Panc1 (cell line): ENCODE measurements around the gene NLRP6. TPM values are rescaled to one million over a fixed set of nuclear protein-coding genes. Genes with fewer than 3 reads are reported as not detected.
"Not testable (repeated sequence)": the region's sequence is repeated elsewhere in the genome, so short reads cannot be mapped to it uniquely, and the experiment has no call there.

Experiments
- ATAC-seq: fragments of 200-7000 bp; cut with Tn5 transposase; 2 replicates; pipeline ENCODE4 v1.9.1; 2020; ENCODE audit warnings: mild to moderate bottlenecking, moderate library complexity
- BruUV-seq: library from RNA; stranded (reverse); fragments of 400-500 nt; replicated peaks from 2 replicates; lab custom pipeline; 2021; lab: Mats Ljungman, UMichigan
- CTCF ChIA-PET: fragments of 300-600 bp; sonication (Branson Sonifier 250); formaldehyde crosslinking; loops from one replicate; lab custom pipeline; 2022; ENCODE audit warnings: antibody characterized with exemption; lab: Charles Lee
- POLR2A ChIA-PET: fragments of 300-600 bp; sonication (Branson Sonifier 250); formaldehyde crosslinking; loops from one replicate; lab custom pipeline; 2022; ENCODE audit warnings: antibody characterized with exemption; lab: Charles Lee
- DNase-seq: peaks from one replicate; pipeline ENCODE4 v3.0.0-alpha.2; 2010; ENCODE audit warnings: low read depth, low spot score
- H3K27ac ChIP-seq: 2 replicates; pipeline ENCODE4 v1.5.1; 2011; ENCODE audit warnings: mild to moderate bottlenecking, low read length, inconsistent platforms
- H3K27me3 ChIP-seq: fragments of 200-500 bp; sonication (Bioruptor generic); 2 replicates; pipeline ENCODE4 v1.6.0; 2014; ENCODE audit warnings: low read length, inconsistent platforms; ENCODE audit not compliant: control insufficient read depth, insufficient read depth
- H3K36me3 ChIP-seq: fragments of 200-500 bp; sonication (Bioruptor generic); 2 replicates; pipeline ENCODE4 v1.5.1; 2014; ENCODE audit warnings: inconsistent platforms, mild to moderate bottlenecking, low read length, moderate library complexity; ENCODE audit not compliant: control insufficient read depth, insufficient read depth
- H3K4me1 ChIP-seq: 2 replicates; pipeline ENCODE4 v1.5.1; 2011; ENCODE audit warnings: inconsistent platforms, mild to moderate bottlenecking, low read length, moderate library complexity; ENCODE audit not compliant: control insufficient read depth, insufficient read depth
- H3K4me3 ChIP-seq, 2 experiments: 2 replicates each; pipeline ENCODE4 v1.5.1; 2011 to 2012; ENCODE audit warnings: low read depth in 2 of 2, low read length in 2 of 2, mild to moderate bottlenecking in 2 of 2, inconsistent platforms in 1 of 2, moderate library complexity in 1 of 2
- H3K9me3 ChIP-seq: fragments of 200-500 bp; sonication (Bioruptor generic); 2 replicates; pipeline ENCODE4 v1.5.1; 2014; ENCODE audit warnings: low read depth, mild to moderate bottlenecking, inconsistent platforms, low read length, moderate library complexity; ENCODE audit not compliant: control insufficient read depth, insufficient read depth
- POLR2AphosphoS5 ChIP-seq: IDR thresholded peaks from 2 replicates; pipeline ENCODE4 v1.6.1; 2012; ENCODE audit warnings: mild to moderate bottlenecking, low read depth, low read length, moderate library complexity
- SIN3A ChIP-seq: IDR thresholded peaks from 2 replicates; pipeline ENCODE4 v1.6.1; 2012; ENCODE audit warnings: low read depth, mild to moderate bottlenecking, low read length, moderate library complexity, borderline replicate concordance; ENCODE audit not compliant: insufficient read depth
- TCF7L2 ChIP-seq: IDR thresholded peaks from 2 replicates; pipeline ENCODE4 v1.6.1; 2011; ENCODE audit warnings: mild to moderate bottlenecking, low read depth, low read length, inconsistent platforms
- in situ Hi-C: cut with HindIII; loops from 2 replicates; pipeline ENCODE4 v1.10.0; 2016; ENCODE audit warnings: low sequenced_read_pairs, low pct_unique_long_range_greater_than_20kb
- intact Hi-C: fragments of 100-400 bp; cut with micrococcal nuclease; formaldehyde crosslinking; loops from one replicate; pipeline ENCODE4 v1.10.0; 2022; ENCODE audit not compliant: unreplicated experiment
- total RNA-seq: library from RNA; stranded (reverse); gene quantifications from one replicate; pipeline ENCODE4 v1.2.1, GENCODE V29; 2021; ENCODE audit not compliant: unreplicated experiment
- TF ChIP-seq, protein P1 (sequence below): fragments of 450-650 bp; IDR thresholded peaks from 2 replicates; pipeline ENCODE4 v1.5.1; 2017; ENCODE audit warnings: mild to moderate bottlenecking
- TF ChIP-seq, protein P2 (sequence below), 2 experiments: IDR thresholded peaks; 2 replicates each; pipeline ENCODE4 v1.6.1; 2011 to 2012; ENCODE audit warnings: low read depth in 2 of 2, control low read depth in 1 of 2, low read length in 1 of 2, mild to moderate bottlenecking in 1 of 2, moderate library complexity in 1 of 2; ENCODE audit not compliant: insufficient read depth in 1 of 2

The NLRP6 gene
- total RNA-seq, 1 experiment from 2014 or later = 0.59 TPM

DNA sequence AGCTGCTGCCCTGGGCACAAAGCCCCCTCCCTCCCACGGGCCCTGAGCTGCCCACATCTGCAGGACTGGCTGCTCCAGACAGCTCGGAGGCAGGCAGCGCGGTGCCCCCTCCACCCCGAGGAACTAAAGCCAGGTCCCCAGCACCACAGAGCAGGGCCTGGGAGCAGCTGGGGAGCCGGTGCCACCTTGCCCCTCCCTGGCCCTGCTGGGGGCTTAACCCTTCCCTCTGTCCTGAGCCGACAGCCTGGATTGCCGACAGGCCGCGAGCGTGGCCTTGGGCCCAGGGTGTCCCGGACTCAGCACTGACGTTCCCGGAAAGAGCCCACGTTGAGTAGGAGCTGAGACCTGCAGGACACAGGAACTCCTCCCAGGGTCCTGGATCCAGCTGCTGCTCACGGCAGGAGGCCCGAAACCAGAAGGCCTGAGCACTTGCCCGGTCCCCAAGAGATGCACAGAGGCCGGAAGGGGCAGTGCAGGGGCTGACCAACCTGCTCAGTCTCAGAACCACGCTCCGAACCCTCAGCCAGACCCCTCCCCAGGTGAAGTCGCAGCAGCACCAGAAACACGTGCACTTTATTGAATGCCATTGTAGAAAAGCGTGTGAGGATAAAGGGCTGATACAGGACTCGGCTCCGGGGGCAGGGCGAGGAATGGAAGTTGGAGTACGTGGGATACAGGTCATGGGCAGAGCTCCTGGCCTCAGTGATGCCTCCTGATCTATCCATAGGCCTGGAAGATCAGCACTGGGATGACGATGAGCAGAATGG, 41.1 kb downstream of the NLRP6 start:
- peak; percentile 65 for ATAC-seq
- Histone ChIP-seq H3K27ac (peak overlapping the region; percentile 95), H3K4me1 (peaks cover 29% of the 10 kb centered on the region), H3K4me3 (peak overlapping the region; percentile 61 to 64)
- intact Hi-C loops, H3K36me3 ChIP-seq, H3K9me3 ChIP-seq, CTCF ChIA-PET, DNase-seq, BruUV-seq, H3K27me3 ChIP-seq, in situ Hi-C loops: not testable (repeated sequence)
- POLR2A ChIA-PET = interaction anchor here (0.8 kb wide), 1 partner anchor 35 kb away, joined by 7 read pairs; no protein-coding TSS in a partner anchor

DNA sequence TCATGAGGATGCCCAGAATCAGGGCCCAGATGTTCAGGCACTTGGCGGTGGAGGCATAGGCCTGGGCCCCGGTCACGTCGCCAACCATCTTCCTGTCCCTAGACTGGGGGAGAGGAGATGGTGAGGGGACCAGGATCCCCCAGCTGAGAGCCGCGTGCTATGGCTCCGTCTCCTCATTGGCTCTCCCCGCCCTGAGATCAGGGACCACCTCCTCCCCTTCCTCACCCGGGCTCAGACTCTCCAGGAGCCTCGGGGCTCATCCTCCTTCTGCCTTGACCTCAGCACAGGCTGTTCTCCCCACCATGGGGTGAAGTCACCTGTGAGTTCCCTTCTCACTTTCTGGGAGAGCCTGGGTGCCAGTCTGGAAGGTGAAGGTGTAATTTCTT, 41.7 kb downstream of the NLRP6 start:
- H3K36me3 ChIP-seq, DNase-seq, intact Hi-C loops, in situ Hi-C loops, H3K27me3 ChIP-seq, BruUV-seq, H3K9me3 ChIP-seq, CTCF ChIA-PET: not testable (repeated sequence)
- POLR2A ChIA-PET = interaction anchor here (0.8 kb wide), 1 partner anchor 35 kb away, joined by 7 read pairs; no protein-coding TSS in a partner anchor
- ATAC-seq = peak; percentile 9
- peak overlapping the region; percentile 95 for H3K27ac ChIP-seq
- peaks cover 33% of the 10 kb centered on the region for H3K4me1 ChIP-seq
- H3K4me3 ChIP-seq = peak overlapping the region; percentile 61 to 64

DNA sequence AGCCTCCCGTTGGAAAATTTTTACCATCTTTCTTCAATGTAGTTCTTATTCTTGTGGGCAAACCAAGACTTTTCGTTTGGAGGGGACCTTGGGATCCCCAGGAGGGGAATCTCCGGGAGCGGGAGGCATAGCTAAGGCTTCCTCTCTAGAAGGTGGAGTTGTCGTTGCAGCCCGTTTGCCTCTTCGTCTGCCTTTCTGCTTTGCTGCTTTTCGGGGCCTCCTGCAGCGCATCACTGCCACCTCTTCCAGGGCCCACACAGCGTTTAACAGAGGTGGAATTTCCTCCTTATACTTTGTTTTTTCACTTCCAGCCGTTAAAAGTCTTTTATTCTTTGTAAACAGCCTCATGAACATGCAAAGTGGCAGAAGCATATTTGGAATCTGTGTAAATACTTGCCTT, 45.9 kb downstream of the NLRP6 start:
- TF ChIP-seq POLR2AphosphoS5 (no peak), TCF7L2 (no peak), SIN3A (no peak)
- TF ChIP-seq, protein P1, sequence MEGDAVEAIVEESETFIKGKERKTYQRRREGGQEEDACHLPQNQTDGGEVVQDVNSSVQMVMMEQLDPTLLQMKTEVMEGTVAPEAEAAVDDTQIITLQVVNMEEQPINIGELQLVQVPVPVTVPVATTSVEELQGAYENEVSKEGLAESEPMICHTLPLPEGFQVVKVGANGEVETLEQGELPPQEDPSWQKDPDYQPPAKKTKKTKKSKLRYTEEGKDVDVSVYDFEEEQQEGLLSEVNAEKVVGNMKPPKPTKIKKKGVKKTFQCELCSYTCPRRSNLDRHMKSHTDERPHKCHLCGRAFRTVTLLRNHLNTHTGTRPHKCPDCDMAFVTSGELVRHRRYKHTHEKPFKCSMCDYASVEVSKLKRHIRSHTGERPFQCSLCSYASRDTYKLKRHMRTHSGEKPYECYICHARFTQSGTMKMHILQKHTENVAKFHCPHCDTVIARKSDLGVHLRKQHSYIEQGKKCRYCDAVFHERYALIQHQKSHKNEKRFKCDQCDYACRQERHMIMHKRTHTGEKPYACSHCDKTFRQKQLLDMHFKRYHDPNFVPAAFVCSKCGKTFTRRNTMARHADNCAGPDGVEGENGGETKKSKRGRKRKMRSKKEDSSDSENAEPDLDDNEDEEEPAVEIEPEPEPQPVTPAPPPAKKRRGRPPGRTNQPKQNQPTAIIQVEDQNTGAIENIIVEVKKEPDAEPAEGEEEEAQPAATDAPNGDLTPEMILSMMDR = no peak
- TF ChIP-seq, protein P2, sequence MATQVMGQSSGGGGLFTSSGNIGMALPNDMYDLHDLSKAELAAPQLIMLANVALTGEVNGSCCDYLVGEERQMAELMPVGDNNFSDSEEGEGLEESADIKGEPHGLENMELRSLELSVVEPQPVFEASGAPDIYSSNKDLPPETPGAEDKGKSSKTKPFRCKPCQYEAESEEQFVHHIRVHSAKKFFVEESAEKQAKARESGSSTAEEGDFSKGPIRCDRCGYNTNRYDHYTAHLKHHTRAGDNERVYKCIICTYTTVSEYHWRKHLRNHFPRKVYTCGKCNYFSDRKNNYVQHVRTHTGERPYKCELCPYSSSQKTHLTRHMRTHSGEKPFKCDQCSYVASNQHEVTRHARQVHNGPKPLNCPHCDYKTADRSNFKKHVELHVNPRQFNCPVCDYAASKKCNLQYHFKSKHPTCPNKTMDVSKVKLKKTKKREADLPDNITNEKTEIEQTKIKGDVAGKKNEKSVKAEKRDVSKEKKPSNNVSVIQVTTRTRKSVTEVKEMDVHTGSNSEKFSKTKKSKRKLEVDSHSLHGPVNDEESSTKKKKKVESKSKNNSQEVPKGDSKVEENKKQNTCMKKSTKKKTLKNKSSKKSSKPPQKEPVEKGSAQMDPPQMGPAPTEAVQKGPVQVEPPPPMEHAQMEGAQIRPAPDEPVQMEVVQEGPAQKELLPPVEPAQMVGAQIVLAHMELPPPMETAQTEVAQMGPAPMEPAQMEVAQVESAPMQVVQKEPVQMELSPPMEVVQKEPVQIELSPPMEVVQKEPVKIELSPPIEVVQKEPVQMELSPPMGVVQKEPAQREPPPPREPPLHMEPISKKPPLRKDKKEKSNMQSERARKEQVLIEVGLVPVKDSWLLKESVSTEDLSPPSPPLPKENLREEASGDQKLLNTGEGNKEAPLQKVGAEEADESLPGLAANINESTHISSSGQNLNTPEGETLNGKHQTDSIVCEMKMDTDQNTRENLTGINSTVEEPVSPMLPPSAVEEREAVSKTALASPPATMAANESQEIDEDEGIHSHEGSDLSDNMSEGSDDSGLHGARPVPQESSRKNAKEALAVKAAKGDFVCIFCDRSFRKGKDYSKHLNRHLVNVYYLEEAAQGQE (IDR thresholded peaks at IDR 0.05; ENCODE audit: insufficient read depth in 1 of 2, low read depth in 2 of 2, low read length in 1 of 2) = no peak
- no peak for ATAC-seq
- Histone ChIP-seq H3K4me3 (no peak overlapping the region), H3K27me3 (no peaks in the 10 kb centered on the region), H3K27ac (peak overlapping the region; percentile 53), H3K36me3 (no peaks in the 10 kb centered on the region; the same call in 1 of the 2 replicates), H3K9me3 (no peaks in the 10 kb centered on the region), H3K4me1 (peaks cover 30% of the 10 kb centered on the region)
- ChIA-PET CTCF (no interaction called here), POLR2A (interaction anchor here (0.8 to 1.3 kb wide), 2 partner anchors 16 to 18 kb away, joined by 3 read pairs; no protein-coding TSS in a partner anchor)
- no peak for DNase-seq
- in situ Hi-C loops = no loop called here
- BruUV-seq = no TSS peak
- intact Hi-C loops = no loop called here

DNA sequence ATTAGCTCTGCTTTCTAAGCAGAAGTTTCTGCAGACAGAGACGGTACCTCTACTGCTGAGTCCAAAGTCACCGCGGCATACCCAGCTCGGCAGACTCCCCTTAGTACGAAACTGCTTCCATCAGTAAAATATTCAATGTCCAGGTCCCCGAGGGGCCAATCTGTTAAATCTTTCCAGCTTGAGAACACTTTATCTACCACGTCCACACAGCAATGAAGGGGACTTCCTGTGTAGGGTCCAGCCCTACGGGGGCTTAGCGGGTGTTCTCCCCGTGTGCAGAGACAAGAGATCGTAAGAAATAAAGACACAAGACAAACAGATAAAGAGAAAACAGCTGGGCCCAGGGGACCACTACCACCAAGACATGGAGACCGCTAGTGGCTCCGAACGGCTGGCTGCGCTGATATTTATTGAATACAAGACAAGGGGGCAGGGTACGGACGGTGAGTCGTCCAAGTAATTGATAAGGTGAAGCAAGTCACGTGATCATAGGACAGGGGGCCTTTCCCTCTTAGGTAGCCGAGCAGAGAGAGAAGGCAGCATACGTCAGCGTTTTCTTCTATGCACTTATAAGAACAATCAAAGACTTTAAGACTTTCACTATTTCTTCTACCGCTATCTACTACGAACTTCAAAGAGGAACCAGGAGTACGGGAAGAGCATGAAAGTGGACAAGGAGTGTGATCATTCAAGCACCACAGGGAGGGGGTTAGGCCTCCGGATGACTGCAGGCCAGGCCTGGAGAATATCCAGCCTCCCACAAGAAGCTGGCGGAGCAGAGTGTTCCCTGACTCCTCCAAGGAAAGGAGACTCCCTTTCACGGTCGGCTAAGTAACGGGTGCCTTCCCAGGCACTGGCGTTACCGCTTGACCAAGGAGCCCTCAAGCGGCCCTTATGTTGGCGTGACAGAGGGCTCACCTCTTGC, 46.6 kb downstream of the NLRP6 start:
- intact Hi-C loops, CTCF ChIA-PET, ATAC-seq, in situ Hi-C loops, DNase-seq, H3K36me3 ChIP-seq, H3K27me3 ChIP-seq, BruUV-seq, H3K9me3 ChIP-seq, H3K4me3 ChIP-seq: not testable (repeated sequence)
- POLR2A ChIA-PET = interaction anchor here (0.8 to 1.3 kb wide), 3 partner anchors 15 to 77 kb away, joined by 3 to 5 read pairs (median 3); no protein-coding TSS in a partner anchor
- Histone ChIP-seq H3K27ac (peak overlapping the region; percentile 53), H3K4me1 (peaks cover 32% of the 10 kb centered on the region)
